Measurements from ENCODE around the gene ABHD14A.

DNA sequence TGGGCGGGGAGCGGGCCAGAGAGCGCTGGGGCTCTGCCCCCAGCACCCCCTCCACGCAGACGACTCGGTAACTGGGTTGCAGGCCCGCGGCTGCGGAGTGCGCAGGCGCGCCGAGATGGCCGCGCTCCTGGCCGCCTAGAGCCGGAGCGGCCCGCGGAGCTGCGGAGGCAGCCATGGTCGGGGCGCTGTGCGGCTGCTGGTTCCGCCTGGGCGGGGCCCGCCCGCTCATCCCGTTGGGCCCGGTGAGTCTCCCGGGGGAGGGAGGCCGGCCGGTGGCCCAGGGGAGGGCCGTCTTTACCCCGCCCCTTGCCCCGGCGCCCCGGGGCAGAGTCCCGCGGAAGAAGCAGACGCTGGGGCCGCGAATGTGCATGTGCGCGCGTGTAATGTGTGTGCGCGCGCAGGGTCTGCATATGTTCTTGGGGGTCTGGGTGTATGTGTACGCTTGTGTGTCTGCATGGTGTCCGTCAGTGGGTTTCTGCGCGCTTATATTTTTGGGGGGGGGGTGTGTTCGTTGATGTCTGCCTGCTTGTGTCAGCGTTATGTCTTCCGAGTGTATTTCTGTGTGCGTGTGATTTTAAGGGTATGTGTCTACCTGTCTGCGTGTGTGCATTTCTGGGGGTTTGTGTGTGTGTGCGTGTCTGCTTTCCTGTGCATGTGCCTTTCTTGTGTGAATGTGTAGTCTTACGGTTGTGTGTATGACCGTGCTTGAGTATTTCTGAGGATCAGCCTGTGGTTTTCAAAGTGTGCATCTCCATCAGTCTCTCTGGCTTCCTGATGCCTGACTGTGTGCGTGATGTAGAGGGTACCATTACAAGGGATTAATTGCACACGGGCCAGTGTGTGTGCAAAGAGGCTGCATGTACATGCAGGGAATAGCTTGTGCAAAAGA, at the start of gene ABHD14A:
- TF ChIP-seq JUND (IDR thresholded peaks at IDR 0.05): no peak
- TF ChIP-seq RCOR1 (IDR thresholded peaks at IDR 0.05; ENCODE audit: low read length): no peak
- TF ChIP-seq FOXM1 (IDR thresholded peaks at IDR 0.05; ENCODE audit: low read depth): no peak
- TF ChIP-seq, protein P1, sequence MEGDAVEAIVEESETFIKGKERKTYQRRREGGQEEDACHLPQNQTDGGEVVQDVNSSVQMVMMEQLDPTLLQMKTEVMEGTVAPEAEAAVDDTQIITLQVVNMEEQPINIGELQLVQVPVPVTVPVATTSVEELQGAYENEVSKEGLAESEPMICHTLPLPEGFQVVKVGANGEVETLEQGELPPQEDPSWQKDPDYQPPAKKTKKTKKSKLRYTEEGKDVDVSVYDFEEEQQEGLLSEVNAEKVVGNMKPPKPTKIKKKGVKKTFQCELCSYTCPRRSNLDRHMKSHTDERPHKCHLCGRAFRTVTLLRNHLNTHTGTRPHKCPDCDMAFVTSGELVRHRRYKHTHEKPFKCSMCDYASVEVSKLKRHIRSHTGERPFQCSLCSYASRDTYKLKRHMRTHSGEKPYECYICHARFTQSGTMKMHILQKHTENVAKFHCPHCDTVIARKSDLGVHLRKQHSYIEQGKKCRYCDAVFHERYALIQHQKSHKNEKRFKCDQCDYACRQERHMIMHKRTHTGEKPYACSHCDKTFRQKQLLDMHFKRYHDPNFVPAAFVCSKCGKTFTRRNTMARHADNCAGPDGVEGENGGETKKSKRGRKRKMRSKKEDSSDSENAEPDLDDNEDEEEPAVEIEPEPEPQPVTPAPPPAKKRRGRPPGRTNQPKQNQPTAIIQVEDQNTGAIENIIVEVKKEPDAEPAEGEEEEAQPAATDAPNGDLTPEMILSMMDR (IDR thresholded peaks at IDR 0.05): no peak
- TF ChIP-seq RAD21 (IDR thresholded peaks at IDR 0.05; ENCODE audit: low read length): no peak
- no peak for TF ChIP-seq EP300 (IDR thresholded peaks at IDR 0.05; ENCODE audit: borderline replicate concordance in 1 of 2, low read depth in 1 of 2, low read length in 1 of 2)
- TF ChIP-seq POLR2AphosphoS5 (IDR thresholded peaks at IDR 0.05; ENCODE audit: low read depth, low read length): peak; percentile 66
- no peak for TF ChIP-seq USF2 (IDR thresholded peaks at IDR 0.05; ENCODE audit: borderline replicate concordance, low read depth, low read length)
- TF ChIP-seq FOSL2 (IDR thresholded peaks at IDR 0.05; ENCODE audit: borderline replicate concordance, low read depth): no peak

Measured in SK-N-SH (cell line).